Stimulated activated CD8-positive, alpha-beta memory T cell treated with anti-CD3 and anti-CD28 coated beads, Interleukin-15, amount 100 ng/mL, for 4 hours (primary cell): ENCODE results near the gene CD48.
"Not testable (repeated sequence)": the region's sequence is repeated elsewhere in the genome, so short reads cannot be mapped to it uniquely, and the experiment has no call there.

Source experiments
- DNase-seq, 2 donors: peaks; one replicate each; pipeline ENCODE4 v3.0.0-alpha.2; 2020; ENCODE audit warnings: low read depth in 2 of 2

CD48 gene

GRCh38 chr1:160741612-160742348 is 30.2 kb upstream of the CD48 start:
- no peak for DNase-seq

- no peak for DNase-seq
These were observed 29.5 kb upstream of the CD48 start for GRCh38 chr1:160741092-160741501.

- no peak for DNase-seq
These were observed 28.6 kb upstream of the CD48 start for GRCh38 chr1:160740133-160740688.

- DNase-seq: peak in 1 of 2 donors; percentile 37
These were observed 27.5 kb upstream of the CD48 start, which contains the start of gene SLAMF7 for GRCh38 chr1:160739098-160739511. TSS of gene SLAMF7 (plus strand) at chr1:160739247. CDS start at chr1:160739302, 55 bp downstream.

GRCh38 chr1:160738271-160738670 is 26.6 kb upstream of the CD48 start:
- no peak for DNase-seq

GRCh38 chr1:160734301-160734700 is 22.7 kb upstream of the CD48 start:
- DNase-seq: no peak

GRCh38 chr1:160733898-160734297 is 22.3 kb upstream of the CD48 start:
- no peak for DNase-seq

- DNase-seq: no peak
These were observed 20.4 kb upstream of the CD48 start for GRCh38 chr1:160731990-160732389.

- not testable (repeated sequence) for DNase-seq
These were observed 19.9 kb upstream of the CD48 start for GRCh38 chr1:160731564-160731963.

- no peak for DNase-seq
These were observed 15.7 kb upstream of the CD48 start for GRCh38 chr1:160727316-160727640.

- peak in 1 of 2 donors; percentile 43 for DNase-seq
These were observed 15.1 kb upstream of the CD48 start for GRCh38 chr1:160726498-160727315.

- DNase-seq: no peak
These were observed 14.5 kb upstream of the CD48 start for GRCh38 chr1:160726114-160726497.

GRCh38 chr1:160724465-160725242 is 13.0 kb upstream of the CD48 start:
- DNase-seq: no peak

- no peak for DNase-seq
These were observed 11.7 kb upstream of the CD48 start for GRCh38 chr1:160723332-160723731.

GRCh38 chr1:160722726-160723125 is 11.1 kb upstream of the CD48 start:
- DNase-seq: no peak

GRCh38 chr1:160721473-160721872 is 9.9 kb upstream of the CD48 start:
- no peak for DNase-seq

- DNase-seq: no peak
These were observed 8.9 kb upstream of the CD48 start for GRCh38 chr1:160720356-160721085.

GRCh38 chr1:160718210-160718609 is 6.6 kb upstream of the CD48 start:
- no peak for DNase-seq

- no peak for DNase-seq
These were observed 5.7 kb upstream of the CD48 start for GRCh38 chr1:160717306-160717705.

GRCh38 chr1:160716013-160716412 is 4.4 kb upstream of the CD48 start:
- DNase-seq: no peak

GRCh38 chr1:160714034-160714648 is 2.5 kb upstream of the CD48 start:
- not testable (repeated sequence) for DNase-seq
